ENCODE measurements around the gene IL10RA.

The IL10RA gene

GRCh38 chr11:118047749-118048148 lies 61.6 kb downstream of the IL10RA start:
- DNase-seq (ENCODE audit: low spot score): no peak

GRCh38 chr11:118048472-118049370 lies 62.5 kb downstream of the IL10RA start:
- no peak for DNase-seq (ENCODE audit: low spot score)

GRCh38 chr11:118049771-118050170 lies 63.6 kb downstream of the IL10RA start:
- DNase-seq (ENCODE audit: low spot score): no peak

GRCh38 chr11:118050208-118050891 lies 64.2 kb downstream of the IL10RA start:
- DNase-seq (ENCODE audit: low spot score): no peak

All from D341Med (cell line).